Activated effector memory CD4-positive, alpha-beta T cell treated with anti-CD3 and anti-CD28 coated beads, Interleukin-2, amount 50 U/mL, for 16 hours (primary cell): ENCODE data around the gene KCTD17.

Experiments used
- DNase-seq: peaks from one replicate; pipeline ENCODE4 v3.0.0-alpha.2; 2020

Gene KCTD17

DNA sequence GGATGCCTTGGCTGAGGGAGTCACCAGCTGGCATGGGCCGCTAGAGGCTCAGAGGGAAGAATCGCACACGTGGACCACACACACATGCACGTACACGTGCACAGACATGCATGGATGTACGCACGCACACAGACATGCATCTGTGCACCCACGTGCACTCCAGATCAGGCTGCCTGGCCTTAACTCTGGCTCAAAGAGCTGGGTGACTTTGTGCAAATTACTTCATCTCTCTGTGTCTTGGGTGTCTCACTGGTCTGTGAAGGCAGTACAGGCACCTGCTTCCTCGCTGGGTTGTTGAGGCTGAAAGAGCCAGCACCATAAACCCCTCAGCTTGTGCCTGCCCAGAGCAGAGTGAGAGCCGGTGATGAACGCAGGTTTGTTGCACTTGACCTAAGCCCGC lies 29.3 kb downstream of the KCTD17 start:
- DNase-seq, result no peak

DNA sequence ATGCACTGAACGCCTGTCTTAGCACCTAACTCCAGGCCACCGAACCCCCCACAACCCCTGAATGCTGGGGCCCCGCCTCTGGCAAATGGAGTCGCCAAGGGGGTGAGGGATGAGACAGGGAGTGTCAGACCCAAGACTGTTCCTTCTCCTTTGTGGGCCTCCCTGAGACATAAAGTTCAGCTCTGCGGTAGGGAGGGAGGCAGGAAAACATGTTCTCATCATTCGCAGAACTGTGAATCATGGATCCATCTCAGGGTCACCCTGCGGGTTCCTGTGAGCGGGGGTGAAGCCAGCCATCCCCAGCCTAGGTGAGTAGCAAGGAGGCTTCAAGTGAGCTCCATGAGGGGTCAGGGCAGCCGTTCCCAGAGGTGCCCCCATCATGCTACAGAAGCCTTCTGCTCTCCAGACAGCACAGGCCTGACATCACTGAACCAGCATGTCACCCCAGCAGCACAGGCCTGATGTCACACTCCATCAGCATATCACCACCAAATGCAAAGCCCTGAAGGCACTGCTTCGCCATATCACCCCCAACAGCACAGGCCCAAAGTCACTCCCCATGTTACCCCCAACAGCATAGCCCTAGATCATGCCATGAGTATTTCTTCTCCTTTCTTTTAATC lies 30.8 kb downstream of the KCTD17 start:
- DNase-seq, result peak; percentile 75

DNA sequence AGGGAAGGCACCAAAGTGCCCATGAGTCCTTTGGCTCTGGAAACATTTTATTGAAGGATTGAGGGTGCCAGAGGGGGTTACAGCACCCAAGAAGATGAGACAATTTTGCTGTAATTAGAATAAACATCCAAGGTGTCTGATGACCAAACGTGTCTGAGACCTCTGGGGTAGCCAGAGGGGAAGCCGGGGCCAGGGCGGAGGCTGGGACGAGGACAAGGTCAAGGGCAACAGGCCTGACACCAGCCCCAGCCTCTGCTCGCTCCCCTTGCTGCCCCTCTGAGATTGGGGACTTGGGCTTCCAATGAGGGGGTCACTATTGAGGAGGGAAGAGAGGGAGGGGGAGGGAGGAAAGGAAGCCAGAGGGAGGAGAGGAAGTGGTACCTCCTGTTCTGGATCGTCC lies 32.4 kb downstream of the KCTD17 start:
- no peak for DNase-seq

DNA sequence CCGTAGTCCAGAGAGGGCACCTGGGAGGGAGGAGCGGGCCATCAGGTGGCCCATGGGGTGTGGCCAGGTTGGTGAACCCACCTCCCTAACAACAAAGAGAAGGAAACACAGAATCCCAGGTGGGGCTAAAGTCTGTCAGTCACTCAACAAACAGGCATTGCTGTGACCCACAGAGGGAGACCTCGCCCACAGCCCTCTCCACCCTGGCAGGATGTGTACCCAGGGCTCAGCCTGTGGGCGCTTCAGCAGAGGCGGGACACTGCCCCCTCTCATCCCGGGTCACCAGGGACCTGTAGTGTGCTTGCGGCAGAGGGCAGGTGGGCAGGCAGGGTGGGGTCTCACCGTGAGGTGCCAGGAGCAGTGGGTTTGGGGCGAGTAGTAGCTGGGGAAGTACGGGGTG lies 32.8 kb downstream of the KCTD17 start:
- DNase-seq, result no peak

DNA sequence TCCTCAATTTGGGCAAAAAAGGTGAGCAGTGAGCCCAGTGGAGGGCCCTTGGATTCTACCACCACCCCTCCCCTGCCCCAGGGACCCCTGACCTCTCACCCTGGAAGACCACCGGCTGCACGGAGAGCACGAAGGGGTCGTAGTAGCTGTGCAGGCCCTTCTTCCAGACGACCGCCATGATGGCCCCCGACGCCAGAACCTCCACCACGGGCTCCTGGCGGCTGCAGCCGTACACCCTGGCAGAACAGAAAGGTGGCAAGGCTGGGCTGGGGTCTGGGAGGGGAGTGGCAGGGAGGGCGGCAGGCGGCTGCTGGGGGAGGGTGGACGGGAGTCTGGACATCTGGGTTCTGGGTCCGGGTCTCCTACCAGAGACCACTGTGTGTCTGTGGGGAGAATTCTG lies 34.6 kb downstream of the KCTD17 start:
- no peak for DNase-seq

DNA sequence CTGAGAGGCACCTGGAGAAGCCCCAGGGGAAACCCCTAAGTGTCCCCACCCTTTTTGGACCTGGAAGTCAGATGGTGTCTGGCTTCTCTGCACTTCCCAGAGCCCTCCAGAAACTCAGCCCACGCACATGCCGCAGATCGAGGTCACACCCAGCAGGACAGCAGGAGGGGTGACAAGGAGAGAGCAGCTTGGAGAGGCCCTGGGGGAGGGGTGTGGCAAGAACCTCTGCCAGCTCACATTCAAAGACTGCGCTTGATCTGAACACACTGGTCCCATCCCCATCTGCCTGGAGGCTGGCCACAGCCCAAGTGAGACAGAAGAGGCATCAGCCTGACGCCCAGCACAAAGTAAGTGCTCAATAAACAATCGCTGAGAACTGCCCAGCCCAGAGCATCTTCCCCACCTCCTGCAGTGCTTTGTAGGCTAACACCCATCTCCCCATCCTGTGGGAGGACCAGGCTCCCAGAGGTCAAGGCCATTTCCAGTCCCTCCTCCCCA lies 36.6 kb downstream of the KCTD17 start:
- DNase-seq, result no peak

DNA sequence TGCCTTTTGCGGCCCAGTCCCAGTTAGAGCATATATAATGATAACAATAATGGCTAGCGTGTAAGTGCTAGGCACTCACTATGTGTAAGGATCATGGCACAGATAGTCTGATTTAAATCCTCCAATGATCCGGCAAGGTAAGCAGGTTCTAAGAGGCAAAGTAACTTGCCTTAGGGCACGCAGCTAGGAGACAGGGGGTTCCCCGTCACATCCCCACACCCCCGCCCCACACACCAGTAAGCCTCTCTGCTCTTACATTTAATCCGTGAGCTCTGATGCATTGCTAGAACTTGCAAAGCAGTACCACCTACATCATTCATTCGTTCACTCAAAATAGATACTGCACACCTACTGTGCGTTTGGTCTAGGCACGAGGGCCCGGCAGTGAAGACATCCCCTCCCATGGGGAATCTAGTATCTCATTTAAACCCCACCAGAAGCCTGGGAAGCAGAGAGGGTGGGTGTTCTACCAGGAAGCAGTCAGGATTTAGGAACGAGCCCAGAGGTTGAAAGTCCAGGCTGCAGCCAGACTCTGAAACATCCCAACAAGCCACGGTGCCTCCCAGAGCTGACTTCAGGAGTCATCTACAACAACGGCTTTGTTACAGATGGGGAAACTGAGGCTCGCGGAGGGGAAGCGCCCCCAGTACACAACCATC lies 37.3 kb downstream of the KCTD17 start:
- no peak for DNase-seq

DNA sequence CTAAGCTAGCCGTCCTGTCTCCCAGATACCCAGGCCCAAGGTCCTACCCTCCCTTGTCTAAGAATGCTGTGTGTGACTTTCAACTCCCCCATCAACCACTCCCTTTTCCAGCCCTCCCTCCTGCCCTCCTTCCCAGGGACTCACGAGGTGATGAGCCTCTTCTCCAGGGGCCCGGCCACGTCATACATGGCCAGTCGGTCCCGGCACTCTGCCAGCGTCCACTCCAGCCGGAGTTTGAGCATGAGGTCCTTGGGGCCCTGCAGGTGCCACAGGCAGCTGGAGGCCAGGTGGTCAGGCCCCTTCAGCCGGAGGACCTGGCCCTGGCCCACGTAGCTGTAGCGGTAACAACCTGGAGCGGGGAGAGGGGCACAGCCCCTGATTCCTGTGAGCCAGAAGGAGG lies 37.9 kb downstream of the KCTD17 start:
- DNase-seq, result no peak

DNA sequence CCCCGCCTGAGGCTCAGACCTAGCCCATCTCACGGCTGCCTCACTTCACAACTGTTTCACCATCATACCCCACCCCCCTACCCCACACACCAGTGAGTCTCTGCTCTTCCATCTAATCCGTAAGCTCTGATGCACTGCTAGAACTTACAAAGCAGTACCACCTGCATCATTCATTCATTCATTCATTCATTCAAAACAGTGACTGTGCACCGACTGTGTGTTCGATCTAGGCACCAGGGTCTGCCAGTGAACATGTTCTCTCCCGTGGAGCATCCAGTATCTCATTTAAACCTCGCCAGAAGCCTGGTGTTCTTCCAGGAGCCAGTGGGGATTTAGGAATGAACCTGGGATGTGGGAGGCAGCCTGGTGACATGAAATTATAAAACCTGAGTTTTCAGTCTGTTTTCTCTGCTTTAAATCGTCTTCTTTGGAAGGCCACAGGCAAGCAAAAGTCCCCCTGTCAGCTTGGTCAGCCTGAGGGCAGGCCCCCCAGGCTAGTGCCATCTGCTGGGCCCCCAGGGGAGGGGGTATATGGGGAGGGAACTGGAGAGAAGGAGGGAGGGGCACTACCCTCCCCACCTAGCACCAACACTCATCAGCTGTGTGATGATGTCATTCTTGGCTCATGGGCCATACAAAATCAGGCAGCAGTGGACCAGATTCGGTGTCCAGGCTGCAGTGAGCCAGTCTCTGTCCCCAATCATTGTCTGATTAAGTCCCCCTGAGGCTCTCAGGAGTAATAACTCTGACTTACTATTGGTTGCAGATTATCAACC lies 39.6 kb downstream of the KCTD17 start:
- no peak for DNase-seq

DNA sequence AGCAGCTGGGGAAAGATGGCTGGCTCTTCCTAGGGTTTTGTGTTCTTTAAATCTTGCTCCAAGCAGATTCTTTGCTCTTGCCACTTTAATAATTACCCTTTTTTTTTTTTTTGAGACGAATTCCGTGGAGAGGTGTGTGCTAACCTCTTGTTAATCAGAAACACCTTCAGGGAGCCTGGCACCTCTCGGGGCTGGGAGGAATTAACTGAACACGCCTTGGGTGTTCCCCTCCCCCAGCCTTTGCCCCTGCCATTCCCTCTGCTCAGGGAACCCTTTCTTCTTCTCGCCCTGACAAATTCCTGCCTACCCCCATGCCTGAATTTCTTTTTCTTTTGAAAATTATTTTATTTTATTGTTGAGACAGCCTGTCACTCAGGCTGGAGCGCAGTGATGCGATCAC lies 40.5 kb downstream of the KCTD17 start:
- DNase-seq, result no peak

DNA sequence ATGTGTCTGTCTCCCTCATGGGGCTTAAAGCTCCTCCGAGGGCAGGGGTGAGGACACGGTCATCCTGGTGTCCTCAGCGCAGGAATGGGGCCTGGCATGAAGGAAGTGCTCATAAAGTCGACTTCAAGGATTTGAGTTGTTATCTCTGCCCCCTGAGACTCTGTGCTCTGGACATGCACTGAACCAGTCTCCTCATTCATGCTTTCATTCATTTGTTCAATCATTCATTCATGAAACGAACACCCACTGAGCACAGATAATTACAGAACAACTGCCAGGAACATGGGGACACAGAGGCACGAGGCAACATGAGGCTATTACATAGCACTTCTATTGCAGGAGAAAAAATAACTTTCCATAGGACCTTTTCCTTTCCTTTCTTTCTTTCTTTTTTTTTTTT lies 41.5 kb downstream of the KCTD17 start:
- DNase-seq, result no peak

DNA sequence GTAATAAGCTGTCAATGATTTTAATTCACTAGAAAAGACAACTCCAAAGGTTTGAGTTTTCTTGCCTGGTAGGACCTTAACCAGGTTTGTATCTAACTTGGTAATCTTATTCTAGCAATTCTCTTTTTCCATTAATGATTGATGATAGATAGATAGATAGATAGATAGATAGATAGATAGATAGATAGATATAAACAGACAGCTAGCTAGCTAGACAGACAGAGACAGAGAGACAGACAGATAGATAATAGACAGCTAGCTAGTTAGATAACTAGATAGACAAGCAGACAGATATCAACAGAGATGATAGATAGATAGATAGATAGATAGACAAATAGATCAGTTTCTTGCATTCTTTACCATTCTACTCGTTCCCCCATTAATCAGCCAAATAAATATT lies 42.7 kb downstream of the KCTD17 start:
- DNase-seq, result no peak

DNA sequence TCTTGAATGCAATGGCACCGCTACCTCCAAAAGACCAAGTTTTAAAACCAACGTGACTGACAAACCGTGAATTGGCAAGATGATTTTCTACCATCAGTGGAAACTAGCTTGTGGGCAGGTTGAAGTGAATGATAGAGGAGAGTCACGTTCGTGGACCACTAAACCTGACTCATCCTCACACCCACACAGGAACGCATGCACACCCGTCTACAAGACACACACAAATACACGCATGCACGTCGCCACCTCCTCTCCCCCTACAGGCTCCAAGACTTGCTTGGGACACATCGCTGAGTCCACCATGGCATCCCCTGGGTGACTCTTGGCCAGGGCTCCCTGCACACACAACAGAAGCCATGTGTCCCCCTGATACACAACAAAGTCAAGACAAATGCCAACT lies 43.6 kb downstream of the KCTD17 start:
- peak; percentile 86 for DNase-seq

DNA sequence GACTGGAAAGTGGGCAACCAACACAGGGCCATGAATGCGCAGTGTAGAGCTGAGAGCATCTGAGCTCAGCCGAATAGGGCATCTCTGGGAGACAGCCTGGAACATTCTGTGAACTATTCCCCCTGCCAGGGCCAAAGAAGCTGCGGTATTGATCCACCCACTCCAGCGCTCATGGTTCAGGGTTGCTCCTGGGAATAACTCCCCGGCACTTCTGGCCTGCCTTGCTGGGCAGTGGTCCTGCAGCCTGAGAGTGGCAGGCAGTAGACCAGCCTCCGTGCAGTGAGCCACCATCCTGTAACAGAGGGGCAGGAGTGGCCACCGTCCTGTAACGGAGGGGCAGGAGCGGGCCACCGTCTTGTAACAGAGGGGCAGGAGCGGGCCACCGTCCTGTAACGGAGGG lies 45.8 kb downstream of the KCTD17 start:
- DNase-seq, result no peak

DNA sequence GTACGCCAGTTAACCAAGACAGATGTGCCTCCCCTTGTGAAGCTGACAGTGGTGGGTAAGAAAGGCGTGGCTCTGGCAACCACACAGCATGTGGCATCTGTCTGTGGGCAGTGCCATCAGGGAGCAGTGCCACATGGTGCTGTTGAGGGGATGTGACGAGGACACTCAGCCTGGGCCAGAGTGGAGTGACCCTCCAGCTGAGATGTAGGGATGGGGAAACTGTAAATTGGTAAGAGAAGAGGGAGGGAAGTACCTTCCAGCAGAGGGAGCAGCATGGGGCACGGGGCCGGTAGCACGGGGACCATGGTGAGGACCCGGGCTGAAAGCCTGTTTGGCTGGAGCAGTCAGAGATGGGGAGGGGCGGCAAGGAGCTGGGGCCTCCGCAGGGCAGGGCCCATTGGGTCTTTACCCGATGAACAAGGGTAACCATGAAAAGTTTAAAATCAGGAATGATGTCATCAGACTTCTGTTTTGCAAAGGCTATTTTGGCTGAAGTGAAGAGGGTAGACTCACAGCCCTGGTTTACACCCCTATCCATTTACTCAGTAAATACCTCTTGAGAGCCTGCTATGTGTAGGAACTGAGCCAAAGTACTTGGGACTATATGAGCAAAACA lies 47.5 kb downstream of the KCTD17 start:
- no peak for DNase-seq

DNA sequence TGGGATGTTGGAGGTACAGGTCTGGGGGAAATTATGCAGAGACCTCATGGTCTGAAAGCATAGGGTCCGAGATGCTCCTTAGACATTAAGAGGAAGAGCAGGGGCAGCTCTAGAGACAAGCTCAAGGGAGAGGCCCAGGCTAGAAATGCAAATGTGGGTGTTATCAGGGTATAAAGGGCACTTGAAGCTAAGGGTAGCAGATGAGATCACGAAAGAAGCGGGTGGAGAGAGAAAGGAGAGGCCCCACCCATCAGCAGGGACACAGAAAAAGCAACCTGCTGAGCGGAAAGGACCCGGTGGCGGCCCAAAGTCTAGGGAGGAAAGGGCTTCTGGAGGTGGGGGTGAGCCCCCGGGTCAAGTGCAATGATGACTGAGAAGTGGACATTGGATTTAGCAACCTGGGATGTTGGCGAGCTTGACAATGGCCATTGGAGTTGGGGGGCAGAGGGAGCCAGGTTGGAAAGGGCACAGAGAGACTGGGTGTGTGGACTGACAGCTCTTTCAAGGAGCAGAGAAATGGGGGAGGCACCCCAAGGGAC lies 49.1 kb downstream of the KCTD17 start:
- DNase-seq, result peak; percentile 70

DNA sequence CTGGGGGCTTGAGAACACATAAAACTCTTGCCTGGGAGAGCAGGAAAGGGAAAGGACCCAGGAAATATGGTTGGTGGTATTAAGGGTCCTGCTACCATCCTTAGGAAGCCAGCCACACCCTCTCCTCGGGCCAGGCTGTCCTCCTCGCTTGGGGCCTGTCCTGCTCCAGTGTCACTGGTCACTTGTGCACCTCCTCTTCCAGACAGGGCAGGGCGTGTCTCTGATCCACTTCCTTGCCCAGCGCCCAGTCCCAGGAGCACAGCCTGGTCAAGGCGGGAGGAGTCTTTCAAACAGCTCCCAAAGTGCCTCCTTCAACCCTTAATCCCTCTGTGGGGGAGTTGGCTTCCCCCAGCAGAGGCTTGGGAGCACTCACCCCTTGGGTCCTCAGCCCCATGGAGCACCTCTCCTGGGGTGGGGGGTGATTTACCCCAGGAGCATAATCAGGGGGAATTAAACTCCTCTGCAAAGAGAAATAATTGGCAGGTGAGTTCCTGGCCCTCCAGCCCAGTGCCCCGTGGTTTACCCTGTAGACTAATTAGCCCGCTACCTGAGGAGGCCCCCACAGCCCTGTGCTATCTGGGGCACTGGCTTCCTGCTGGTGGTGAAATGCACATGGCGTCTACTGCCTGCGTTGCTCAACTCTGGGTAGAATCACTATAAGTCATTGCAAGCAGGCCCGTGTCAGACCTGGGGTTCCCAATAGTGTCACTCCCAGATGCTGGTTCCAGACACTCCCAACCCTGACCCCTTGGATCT lies 49.9 kb downstream of the KCTD17 start:
- no peak for DNase-seq

DNA sequence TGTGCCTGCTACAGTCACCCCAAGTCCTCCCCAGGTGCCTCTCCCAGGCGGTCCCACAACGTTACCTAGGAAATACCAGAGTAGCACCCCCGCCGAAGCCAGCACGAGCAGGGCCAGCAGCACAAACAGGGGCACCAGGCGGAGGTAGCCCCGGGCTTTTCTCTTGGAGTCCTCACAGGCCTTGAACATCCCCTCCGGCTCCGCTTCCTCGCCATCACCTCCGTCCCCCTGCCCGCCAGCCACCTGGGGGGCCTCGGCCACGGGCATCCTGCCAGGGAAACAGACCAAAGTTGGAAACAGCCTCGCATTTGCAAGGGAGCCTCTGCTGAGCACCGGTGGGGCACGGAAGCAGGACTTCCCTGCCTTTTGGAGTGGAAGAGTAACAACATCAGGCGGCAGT lies 51.6 kb downstream of the KCTD17 start:
- DNase-seq, result no peak

DNA sequence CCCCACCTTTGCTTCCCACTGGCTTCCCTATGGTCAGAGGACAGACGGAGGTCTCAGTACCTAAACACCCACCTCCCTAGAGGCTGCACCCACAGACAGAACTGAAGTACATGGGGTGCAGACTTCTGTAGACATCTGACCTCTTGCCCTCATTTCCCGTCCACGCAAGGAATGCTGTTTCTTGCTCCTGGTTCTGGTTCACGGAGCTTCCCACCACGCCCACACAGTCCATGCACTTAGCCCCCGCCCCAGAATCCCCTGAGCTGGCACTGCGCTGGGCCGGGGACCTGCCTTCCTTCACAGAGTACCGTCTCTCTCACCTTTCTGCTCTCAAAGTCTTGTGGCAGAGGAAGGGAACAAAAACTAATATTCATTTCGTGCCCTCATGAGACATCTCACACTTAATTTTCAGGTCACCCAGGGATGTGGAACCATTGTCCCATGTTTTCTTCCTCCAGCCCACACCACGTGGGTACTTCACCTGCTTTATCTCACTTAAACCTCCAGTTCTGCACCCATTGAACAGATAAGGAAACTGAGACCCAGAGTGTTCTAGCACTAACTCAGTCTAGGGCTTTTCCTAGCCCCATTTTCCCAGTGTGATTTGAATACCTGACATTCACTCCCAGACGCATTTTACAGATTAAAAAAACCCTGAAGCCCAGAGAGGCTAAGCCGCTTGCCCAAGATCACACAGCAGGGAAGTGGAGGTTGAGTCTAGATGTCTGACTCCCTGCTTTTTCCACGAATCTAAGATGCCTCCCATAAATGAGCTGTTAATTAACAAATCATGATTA lies 52.3 kb downstream of the KCTD17 start:
- DNase-seq, result no peak

DNA sequence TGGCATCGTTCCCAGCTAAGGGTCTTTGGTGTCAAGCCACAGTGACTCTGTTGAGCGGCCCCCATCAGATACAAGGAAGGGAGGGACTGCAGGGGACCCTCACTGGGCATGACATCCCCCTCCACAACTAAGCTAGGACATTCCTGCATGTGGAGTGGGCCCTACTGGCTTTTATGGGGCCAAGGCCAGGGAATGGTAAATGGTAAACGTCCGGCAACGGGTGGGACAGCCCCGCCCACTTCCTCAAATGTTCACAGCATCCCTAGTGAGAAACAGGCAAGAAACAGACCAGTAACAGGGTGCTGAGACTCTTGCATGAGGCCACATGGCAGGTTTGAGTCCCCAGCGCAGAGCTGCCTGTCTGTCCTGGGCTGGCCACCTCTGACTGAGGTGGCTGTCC lies 53.6 kb downstream of the KCTD17 start:
- DNase-seq, result no peak

DNA sequence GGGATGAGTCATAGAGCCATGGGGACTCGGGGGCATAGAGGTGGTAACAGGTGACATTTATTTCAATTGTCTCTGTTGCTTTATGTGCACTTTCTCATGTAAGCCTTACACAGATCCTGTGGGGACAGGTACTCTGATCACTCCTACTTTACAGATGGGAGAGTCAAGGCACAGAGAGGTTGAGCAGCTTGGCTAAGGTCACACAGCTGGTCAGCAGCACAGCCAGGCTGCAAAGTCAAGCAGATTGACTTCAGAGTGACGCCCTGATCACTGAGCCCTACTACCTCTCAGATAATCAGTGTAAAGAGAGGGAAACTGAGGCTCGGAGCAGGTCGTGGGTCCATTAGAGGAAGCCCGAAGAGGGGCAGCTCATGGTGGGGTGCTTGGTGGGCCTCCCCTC lies 54.4 kb downstream of the KCTD17 start:
- DNase-seq, result no peak
